GM18499 (cell line): ENCODE measurements around the gene P2RX1.

Experiments used
- ATAC-seq: cut with Tn5 transposase; IDR thresholded peaks from one replicate; pipeline ENCODE4 v1.9.1; 2021; ENCODE audit warnings: moderate number of reproducible peaks; ENCODE audit not compliant: insufficient read depth, unreplicated experiment

Gene P2RX1

DNA sequence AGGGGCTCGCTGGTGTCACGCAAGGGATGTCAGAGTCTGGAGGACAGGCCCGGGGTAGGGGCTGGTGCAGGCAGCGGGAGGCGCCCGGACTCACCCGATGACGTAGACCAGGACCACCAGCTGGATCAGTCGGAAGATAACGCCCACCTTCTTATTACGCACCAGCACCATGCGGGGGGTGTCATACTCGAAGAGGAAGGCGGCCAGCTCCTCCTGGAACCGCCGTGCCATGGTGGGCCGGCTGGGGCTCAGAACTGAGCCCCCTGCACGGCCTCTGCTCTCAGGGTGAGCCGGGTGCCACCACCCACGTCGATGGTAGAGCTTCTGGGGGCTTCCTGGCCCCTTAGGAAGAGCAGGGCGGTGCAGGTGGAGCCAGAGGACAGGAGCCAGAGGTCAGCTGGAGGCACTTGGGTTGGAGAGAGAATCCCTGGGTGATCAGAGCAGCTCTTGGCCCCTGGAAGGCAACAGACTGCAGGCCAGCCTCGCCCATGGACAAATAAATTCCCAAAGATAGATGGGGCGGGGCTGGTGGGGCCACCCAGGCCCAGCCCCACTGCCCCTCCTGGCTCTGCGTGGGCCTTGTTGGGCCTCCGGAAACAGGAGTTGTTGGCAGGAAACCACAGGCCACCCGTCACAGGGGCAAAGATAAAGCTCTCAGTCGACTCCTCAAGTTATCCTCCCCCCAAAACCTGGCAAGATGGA is at the start of gene P2RX1:
Gene P2RX1, minus strand, starts transcription at position 471 of the 702 bp plus-strand sequence. Its CDS starts 240 bp downstream, at position 231.
- ATAC-seq = no peak

GRCh38 chr17:3965118-3965800 is 49.0 kb upstream of the P2RX1 start:
- no peak for ATAC-seq

- ATAC-seq = no peak
These were observed 48.2 kb upstream of the P2RX1 start, which contains the start of gene ATP2A3 for GRCh38 chr17:3964203-3965117. TSS of gene ATP2A3 (minus strand) at chr17:3964437. CDS start at chr17:3964291, 146 bp downstream.

GRCh38 chr17:3963237-3964201 is 47.3 kb upstream of the P2RX1 start:
- ATAC-seq = no peak

DNA sequence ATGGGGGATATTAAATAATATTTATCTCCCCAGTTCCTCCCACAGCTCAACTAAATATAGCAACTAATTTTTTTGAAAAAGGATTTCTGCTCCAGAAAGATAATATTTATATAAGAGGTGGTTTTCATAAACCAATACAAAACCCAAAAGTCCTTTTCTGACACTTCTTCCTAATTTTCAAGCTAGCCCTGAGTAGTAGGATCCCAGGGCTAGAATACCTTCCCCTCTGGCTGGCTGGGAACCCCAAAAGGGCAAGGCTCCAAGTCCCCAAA is 46.6 kb upstream of the P2RX1 start:
- ATAC-seq = no peak

DNA sequence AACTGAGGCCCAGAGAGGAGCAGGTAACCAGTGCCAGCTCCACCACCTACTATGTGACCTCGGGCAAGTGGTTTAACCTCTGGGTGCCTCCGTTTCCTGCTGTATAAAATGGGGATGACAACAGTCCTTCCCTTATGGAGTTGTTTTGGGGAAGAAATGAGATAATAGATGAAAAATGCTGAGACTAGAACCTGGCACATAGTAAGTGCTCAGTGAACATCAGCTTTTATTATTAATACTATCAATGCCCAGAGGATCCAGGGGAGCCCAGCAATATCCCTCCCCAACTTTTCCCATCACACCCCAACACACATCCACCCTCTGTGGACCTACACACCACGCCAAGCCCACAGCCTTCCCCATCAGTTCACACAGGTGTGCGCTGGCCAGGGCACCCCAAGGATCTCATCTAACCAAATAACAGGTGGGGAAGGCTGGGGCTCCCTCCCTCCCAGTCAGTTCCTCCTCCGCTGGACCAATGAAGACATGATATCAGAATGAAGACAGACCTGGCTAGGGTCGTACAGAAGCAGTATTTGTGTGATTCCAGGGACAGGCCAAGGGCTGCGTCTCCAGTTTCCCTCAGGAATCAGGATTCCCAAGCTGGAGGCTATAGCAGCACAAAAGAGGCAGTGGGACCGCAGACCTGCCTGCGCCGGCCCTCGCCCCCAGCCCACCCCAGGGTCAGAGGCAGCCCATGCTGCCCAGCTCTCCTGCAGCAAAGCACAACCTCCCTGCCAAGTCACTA is 46.1 kb upstream of the P2RX1 start:
- no peak for ATAC-seq

DNA sequence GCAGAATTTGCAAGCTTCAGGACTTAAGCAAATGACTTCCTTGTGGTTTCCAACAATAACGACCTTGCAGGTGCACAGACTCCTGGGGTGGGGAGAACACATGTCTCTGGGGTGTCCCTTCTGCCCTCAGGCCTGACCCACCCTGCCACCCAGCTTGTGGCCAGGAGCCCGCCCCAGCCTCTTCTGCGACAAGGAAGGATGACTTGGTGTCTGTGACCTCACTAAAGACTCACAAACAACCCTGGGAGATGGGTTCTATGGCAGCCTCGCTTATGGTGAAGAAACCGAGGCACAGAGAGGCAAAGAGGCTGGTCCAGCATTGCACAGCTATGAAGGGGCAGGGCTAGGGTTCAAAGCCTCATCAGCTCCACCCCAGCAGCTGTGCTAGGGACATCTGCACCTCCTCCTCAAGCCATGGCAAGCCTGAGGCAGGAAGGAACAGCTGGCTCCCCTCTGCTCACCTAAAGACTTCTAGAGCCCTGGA is 45.3 kb upstream of the P2RX1 start:
- ATAC-seq = no peak

DNA sequence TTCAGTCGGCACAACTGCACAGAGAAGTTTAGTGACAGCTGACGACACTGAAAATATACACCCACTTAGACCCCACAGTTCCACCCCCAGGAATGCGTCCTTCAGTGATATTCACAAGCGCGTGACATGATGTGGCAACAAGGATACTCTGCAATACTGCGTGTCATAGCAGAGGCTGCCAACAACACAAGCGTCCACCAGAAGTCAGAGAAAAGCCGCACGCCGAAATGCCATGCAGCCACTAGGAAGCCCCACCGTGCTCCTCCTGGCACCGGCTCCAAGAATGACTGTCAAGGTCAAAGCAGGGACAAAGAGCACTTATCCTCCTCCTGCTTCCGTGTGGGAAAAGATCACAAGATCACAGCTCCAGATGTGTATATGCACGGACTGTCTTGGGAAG is 44.5 kb upstream of the P2RX1 start:
- ATAC-seq = no peak

GRCh38 chr17:3959921-3960601 is 43.8 kb upstream of the P2RX1 start:
- no peak for ATAC-seq

DNA sequence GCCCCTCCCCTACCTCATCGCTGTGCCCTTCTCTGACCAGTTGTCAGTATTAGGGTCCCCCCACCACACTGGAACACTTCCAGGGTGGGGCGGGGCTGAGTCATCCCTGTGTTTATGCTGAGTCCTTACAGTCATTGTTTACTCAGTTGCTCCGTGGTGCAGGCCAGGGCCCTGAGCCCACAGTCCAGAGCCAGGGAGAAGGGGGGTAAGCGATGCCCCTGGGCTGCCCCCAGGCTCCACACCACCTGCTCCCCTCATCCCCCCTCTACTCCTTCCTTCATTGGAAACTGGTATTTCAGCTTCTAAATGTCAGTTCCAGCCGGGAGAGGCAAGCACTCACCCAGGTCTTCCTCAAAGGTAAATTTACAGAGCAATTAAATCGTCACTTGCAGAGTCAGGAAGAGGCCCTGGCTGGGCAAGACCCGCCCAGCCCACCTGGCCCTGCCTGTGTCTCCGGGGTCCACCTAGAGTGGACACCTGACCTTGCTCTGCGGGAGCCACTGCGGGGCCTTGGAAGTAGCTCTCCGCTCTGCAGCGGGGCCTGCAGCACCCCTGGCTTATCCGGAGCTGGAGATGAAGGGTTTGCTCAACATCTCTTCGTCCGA is 43.1 kb upstream of the P2RX1 start:
- ATAC-seq = no peak

DNA sequence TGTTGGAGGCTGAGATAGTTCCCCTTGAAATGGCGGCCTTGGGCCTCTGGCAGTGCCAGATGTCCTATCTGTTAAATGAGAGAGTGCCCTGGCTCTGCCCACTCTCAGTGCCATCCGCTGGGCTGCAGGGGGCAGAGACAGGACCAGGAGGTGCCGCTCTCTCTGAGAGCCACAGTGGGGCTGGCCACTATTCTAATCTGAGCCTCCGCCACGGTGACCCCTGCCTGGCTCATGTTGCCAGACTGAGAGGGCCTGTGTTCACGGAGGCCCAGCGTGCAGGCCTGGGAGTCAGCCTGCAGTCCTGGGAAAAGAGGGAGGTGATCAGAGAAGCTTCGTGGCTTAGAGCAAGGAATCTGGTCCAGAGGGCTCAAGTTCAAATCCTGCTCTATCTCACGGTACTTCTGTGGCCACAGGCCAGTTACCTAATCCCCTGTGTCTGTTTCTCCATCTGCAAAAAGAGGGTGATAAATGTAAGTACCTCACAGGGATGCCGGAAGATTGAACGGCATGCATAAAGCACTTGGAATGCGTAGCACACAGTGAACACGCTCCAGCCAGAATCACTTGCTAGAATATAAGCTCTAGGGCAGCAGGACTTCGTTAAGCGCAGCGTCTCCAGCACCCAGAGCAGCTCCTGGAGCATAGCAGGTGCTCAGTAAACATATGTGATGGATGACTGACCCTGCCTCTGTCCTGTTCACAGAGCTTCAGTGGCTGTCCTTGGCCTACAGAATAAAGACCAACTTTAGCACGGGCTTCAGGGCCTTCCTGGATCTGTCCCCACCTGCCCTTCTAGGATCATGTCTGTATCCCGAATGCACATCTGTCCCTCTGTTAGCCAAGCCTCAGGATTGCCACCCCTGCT is 41.7 kb upstream of the P2RX1 start:
- ATAC-seq = no peak

- no peak for ATAC-seq
These were observed 40.7 kb upstream of the P2RX1 start for GRCh38 chr17:3956983-3957382.

- ATAC-seq = no peak
These were observed 40.2 kb upstream of the P2RX1 start for GRCh38 chr17:3956327-3956957.

DNA sequence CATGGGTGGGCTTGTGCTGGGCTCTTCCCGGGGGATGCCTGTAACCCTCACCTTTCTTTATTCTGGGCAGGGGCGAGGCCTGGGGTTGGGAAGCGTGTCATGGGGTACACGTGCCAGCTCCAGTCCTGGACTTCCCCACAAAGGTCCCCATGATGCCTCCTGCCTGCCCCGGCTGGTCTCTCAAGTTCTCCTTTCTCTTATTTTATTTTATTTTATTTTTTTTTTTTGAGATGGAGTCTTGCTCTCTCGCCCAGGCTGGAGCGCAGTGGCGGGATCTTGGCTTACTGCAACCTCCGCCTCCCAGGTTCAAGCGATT is 39.4 kb upstream of the P2RX1 start:
- ATAC-seq = no peak

DNA sequence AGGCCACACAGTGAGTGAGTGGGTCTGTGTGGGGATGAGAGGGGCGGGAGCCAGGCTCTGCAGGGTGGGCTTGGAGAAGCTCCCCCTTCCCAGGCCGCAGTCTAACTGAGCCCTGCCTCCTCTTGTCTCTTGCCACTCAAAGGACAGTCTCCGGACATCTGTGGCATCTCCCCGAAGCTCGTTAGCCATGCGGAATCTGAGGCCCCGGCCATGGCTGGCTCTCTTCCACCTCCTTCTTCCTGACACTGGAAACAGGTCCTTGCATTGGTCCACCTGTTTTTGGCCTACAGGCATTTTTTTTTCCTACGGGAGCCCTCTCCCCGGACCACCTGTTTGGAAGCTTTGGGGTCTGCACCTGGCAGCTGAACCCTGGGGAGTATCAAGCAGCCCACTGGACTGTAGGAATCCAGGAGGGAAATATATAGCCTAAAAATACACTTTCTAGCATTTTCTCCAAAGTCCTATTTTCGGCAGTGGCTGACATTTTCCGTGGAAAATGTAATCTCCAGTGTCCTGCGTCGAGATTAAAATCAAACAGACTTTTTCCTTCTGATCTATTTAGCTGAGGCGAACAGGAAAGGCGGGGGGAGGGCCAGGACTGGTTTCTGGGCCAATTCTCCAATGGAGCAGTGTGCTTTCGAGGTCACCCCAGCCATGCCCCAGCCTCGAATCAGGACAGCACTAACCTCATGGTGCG is 38.9 kb upstream of the P2RX1 start:
- ATAC-seq = no peak

- ATAC-seq = no peak
These were observed 37.8 kb upstream of the P2RX1 start for GRCh38 chr17:3954086-3954485.
